WERI-Rb-1 (cell line): ENCODE measurements around the gene CFTR.

Experiments
- DNase-seq: peaks from one replicate; pipeline ENCODE4 v3.0.0-alpha.2; 2020
- H3K27ac ChIP-seq: fragments of 250-450 bp; sonication (Bioruptor Pico); 2 replicates; pipeline ENCODE4 v1.5.1; 2020; ENCODE audit warnings: mild to moderate bottlenecking, moderate library complexity
- H3K27me3 ChIP-seq: fragments of 250-450 bp; sonication (Bioruptor Pico); 2 replicates; pipeline ENCODE4 v1.5.1; 2021; ENCODE audit warnings: mild to moderate bottlenecking, low read depth, moderate library complexity; ENCODE audit not compliant: insufficient read depth, severe bottlenecking
- H3K36me3 ChIP-seq: fragments of 250-450 bp; sonication (Bioruptor Pico); 2 replicates; pipeline ENCODE4 v1.5.1; 2020; ENCODE audit warnings: mild to moderate bottlenecking, moderate library complexity
- H3K4me3 ChIP-seq: 2 replicates; pipeline ENCODE4 v1.5.1; 2011; ENCODE audit warnings: low read depth, mild to moderate bottlenecking, control low read depth, low read length
- H3K9me3 ChIP-seq: fragments of 250-450 bp; sonication (Bioruptor Pico); 2 replicates; pipeline ENCODE4 v1.5.1; 2021; ENCODE audit warnings: mild to moderate bottlenecking, moderate library complexity; ENCODE audit not compliant: severe bottlenecking
- CTCF ChIP-seq: IDR thresholded peaks from 2 replicates; pipeline ENCODE4 v1.5.1; 2011; ENCODE audit warnings: low read depth, mild to moderate bottlenecking, control low read depth, inconsistent platforms, low read length

The CFTR gene

GRCh38 chr7:117689406-117689805, 209.6 kb downstream of the CFTR start:
- H3K27ac ChIP-seq: no peak overlapping the region
- DNase-seq: no peak
- H3K4me3 ChIP-seq: no peak overlapping the region
- peaks cover 23% of the 10 kb centered on the region for H3K27me3 ChIP-seq
- H3K36me3 ChIP-seq: no peaks in the 10 kb centered on the region
- H3K9me3 ChIP-seq: no peaks in the 10 kb centered on the region
- TF ChIP-seq CTCF: no peak

GRCh38 chr7:117690147-117690546, 210.3 kb downstream of the CFTR start:
- peaks cover 16% of the 10 kb centered on the region for H3K27me3 ChIP-seq
- TF ChIP-seq CTCF: no peak
- no peak overlapping the region for H3K4me3 ChIP-seq
- DNase-seq: no peak
- H3K36me3 ChIP-seq: no peaks in the 10 kb centered on the region
- no peaks in the 10 kb centered on the region for H3K9me3 ChIP-seq
- no peak overlapping the region for H3K27ac ChIP-seq

- Histone ChIP-seq H3K27me3 (peaks cover 14% of the 10 kb centered on the region), H3K36me3 (no peaks in the 10 kb centered on the region), H3K4me3 (no peak overlapping the region), H3K27ac (no peak overlapping the region), H3K9me3 (no peaks in the 10 kb centered on the region)
- TF ChIP-seq CTCF: no peak
- DNase-seq: no peak
Measured at GRCh38 chr7:117692338-117692737, 212.5 kb downstream of the CFTR start.

GRCh38 chr7:117698018-117698417, 218.2 kb downstream of the CFTR start:
- H3K4me3 ChIP-seq: no peak overlapping the region
- H3K27me3 ChIP-seq: peaks cover 22% of the 10 kb centered on the region
- TF ChIP-seq CTCF: no peak
- no peak overlapping the region for H3K27ac ChIP-seq
- H3K36me3 ChIP-seq: no peaks in the 10 kb centered on the region
- H3K9me3 ChIP-seq: no peaks in the 10 kb centered on the region
- no peak for DNase-seq

GRCh38 chr7:117704063-117704462, 224.2 kb downstream of the CFTR start:
- H3K27ac ChIP-seq: no peak overlapping the region
- no peak for DNase-seq
- no peak for TF ChIP-seq CTCF
- H3K27me3 ChIP-seq: peaks cover 24% of the 10 kb centered on the region
- no peaks in the 10 kb centered on the region for H3K36me3 ChIP-seq
- H3K4me3 ChIP-seq: no peak overlapping the region
- H3K9me3 ChIP-seq: peaks cover 3% of the 10 kb centered on the region

GRCh38 chr7:117705630-117706029, 225.8 kb downstream of the CFTR start:
- peaks cover 3% of the 10 kb centered on the region for H3K9me3 ChIP-seq
- no peak overlapping the region for H3K4me3 ChIP-seq
- no peaks in the 10 kb centered on the region for H3K36me3 ChIP-seq
- H3K27ac ChIP-seq: no peak overlapping the region
- no peak for DNase-seq
- no peak for TF ChIP-seq CTCF
- peaks cover 21% of the 10 kb centered on the region for H3K27me3 ChIP-seq
